Measurements from ENCODE around the gene LRRC73. TPM values are rescaled to one million over a fixed set of nuclear protein-coding genes. Genes with fewer than 3 reads are reported as not detected.

The LRRC73 gene
- total RNA-seq, 1 experiment from 2014 or later, result 0.19 TPM

DNA sequence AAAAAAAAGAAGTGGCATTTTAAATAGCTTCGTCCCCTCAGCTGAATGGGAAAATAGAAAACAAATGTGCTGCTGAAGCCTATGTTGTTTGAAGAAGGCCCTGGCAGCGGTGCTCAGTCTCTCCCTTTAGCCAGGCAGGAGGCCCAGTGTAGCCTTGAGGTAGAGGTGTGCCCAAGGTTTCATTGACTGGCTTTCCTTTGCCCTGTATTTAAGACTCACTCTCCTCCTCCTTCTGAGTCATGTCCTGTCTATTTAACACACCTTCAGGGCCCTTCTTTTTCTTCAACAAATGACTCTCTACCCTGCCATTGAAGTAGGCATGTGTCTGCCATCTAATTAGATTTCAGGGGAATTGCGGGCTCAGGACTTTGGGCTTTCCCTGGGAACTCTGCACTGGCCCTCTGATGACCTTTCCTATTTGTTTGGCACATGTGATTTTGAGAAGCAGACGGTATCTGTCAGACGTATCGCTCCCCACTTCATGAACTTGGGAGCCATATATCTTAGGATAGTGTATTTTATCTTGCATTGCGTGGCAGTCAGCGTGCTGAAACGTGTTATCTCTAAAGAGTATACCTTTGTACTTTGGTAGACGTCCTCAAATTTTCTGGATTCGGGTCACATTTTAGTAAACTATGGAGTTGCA is 28.4 kb downstream of the LRRC73 start:
- no peaks in the 10 kb centered on the region for H3K27me3 ChIP-seq (ENCODE audit: low read length)
- H3K9ac ChIP-seq (ENCODE audit: low read length), result no peak overlapping the region
- H4K20me1 ChIP-seq (ENCODE audit: insufficient read depth, low read depth, low read length), result no peaks in the 10 kb centered on the region
- H2AFZ ChIP-seq (ENCODE audit: low read length), result no peak overlapping the region
- H3K4me3 ChIP-seq (ENCODE audit: low read length), result no peak overlapping the region
- no peak overlapping the region; the same call in 1 of the 2 replicates for H3K27ac ChIP-seq (ENCODE audit: low read length)
- H3K4me2 ChIP-seq (ENCODE audit: low read depth, low read length, poor library complexity, severe bottlenecking), result no peak overlapping the region
- peaks cover 35% of the 10 kb centered on the region for H3K4me1 ChIP-seq (ENCODE audit: low read length)
- H3K79me2 ChIP-seq (ENCODE audit: low read length), result peaks cover 59% of the 10 kb centered on the region
- DNase-seq, result no peak
- H3K9me2 ChIP-seq (replicated peaks; ENCODE audit: insufficient read depth, low read length), result no peaks in the 10 kb centered on the region
- no peaks in the 10 kb centered on the region for H3K36me3 ChIP-seq (ENCODE audit: insufficient read depth, low read length)
- H3K9me3 ChIP-seq (ENCODE audit: low read length), result no peaks in the 10 kb centered on the region

DNA sequence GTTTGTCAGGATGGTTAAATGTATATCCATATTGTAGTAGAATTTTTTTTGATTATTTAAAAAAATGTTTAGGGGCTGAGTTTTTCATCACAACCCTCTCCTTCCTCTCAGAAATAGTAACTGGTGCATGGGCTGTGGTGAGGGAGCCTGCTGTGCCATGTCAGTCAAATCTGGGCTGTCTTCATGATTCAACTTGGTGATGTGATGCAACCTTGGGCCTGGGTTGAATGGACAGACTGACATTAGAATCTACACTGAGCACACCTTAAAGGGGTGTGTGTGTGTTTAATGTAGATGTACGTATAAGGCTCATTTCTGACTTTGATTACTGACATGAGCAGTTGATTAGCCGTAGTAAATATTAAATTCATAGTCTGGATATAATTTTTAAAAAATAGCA is 29.1 kb downstream of the LRRC73 start:
- no peak for DNase-seq

DNA sequence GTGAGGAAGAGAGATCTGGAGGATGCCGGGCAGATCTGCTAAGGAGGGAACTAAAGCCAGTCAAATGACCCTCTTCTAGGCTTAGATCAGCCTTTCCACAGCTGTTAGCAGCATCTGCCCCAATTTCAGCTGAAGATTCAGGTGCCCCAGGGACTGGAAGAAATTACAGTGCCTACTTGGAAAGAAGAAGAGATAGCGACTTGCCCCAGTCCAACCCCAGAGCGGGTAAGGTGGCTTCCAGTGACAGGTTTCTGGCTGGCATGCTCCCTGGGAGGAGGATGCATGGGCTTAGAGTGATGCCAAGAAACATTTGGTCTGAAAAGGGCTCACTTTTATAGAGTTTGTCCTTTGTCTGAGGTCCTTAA is 32.2 kb downstream of the LRRC73 start:
- DNase-seq, result peak; percentile 58
- H2AFZ ChIP-seq (ENCODE audit: low read length), result peak overlapping the region; percentile 49; the same call in 1 of the 2 replicates
- H3K27ac ChIP-seq (ENCODE audit: low read length), result peak overlapping the region; percentile 12; the same call in 1 of the 2 replicates

More for the DNA sequence above, 29.1 kb downstream of the LRRC73 start:
- Histone ChIP-seq H3K79me2 (ENCODE audit: low read length) (peaks cover 59% of the 10 kb centered on the region), H3K27me3 (ENCODE audit: low read length) (no peaks in the 10 kb centered on the region), H4K20me1 (ENCODE audit: insufficient read depth, low read depth, low read length) (no peaks in the 10 kb centered on the region), H3K4me3 (ENCODE audit: low read length) (no peak overlapping the region), H3K4me2 (ENCODE audit: low read depth, low read length, poor library complexity, severe bottlenecking) (no peak overlapping the region), H3K27ac (ENCODE audit: low read length) (no peak overlapping the region; the same call in 1 of the 2 replicates), H2AFZ (ENCODE audit: low read length) (no peak overlapping the region), H3K9ac (ENCODE audit: low read length) (no peak overlapping the region), H3K9me2 (replicated peaks; ENCODE audit: insufficient read depth, low read length) (no peaks in the 10 kb centered on the region), H3K9me3 (ENCODE audit: low read length) (no peaks in the 10 kb centered on the region), H3K36me3 (ENCODE audit: insufficient read depth, low read length) (no peaks in the 10 kb centered on the region), H3K4me1 (ENCODE audit: low read length) (peaks cover 35% of the 10 kb centered on the region)

DNA sequence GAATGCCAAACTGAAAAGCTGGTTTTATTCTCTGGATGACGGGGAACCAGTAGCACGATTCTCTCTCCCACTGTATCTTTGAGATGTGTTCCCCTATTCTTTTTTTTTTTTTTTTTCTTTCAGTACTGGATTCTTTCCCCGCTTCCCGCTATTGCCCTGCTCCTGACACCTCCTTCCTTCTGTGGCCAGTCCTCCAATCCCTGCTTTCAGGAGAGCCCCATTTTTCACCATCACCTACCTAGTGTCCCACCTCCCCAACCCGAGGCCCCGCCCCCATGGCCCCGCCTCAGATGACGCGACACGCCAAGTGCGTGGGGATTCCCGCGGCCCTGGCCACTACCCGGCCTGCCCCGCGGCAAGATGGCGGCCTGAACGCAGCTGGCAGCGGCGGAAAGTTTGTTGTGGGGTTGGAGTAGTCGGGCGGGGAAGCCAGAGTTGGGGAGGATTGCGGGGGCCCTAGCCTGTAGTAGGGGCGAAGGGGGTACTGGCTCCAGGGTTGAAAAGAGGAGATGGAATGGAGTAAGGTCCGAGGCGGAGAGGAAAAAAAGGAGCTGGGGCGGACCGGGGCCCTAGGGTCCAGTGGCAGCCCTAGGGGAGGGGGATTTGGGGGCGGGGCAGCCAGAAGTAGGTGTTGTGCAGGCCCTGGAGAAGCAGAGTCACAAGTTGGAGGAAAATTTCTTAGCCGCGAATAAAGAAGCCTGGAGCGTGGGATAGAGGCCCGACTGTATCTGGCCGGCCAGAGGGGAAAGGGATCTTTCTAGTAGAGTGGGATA is 32.7 kb downstream of the LRRC73 start, which contains the start of gene TJAP1:
Gene TJAP1, plus strand, starts transcription at position 336 of the 773 bp plus-strand sequence. CDS start 21,432 bp downstream, outside the sequence.
- DNase-seq, result peak; percentile 96

More for the DNA sequence above, 32.2 kb downstream of the LRRC73 start:
- Histone ChIP-seq H3K4me2 (ENCODE audit: low read depth, low read length, poor library complexity, severe bottlenecking) (peak overlapping the region; percentile 94), H3K9ac (ENCODE audit: low read length) (peak overlapping the region; percentile 81), H3K4me1 (ENCODE audit: low read length) (peaks cover 35% of the 10 kb centered on the region), H3K9me2 (replicated peaks; ENCODE audit: insufficient read depth, low read length) (no peaks in the 10 kb centered on the region), H3K36me3 (ENCODE audit: insufficient read depth, low read length) (no peaks in the 10 kb centered on the region), H3K27me3 (ENCODE audit: low read length) (no peaks in the 10 kb centered on the region), H3K9me3 (ENCODE audit: low read length) (no peaks in the 10 kb centered on the region), H3K4me3 (ENCODE audit: low read length) (peak overlapping the region; percentile 95), H3K79me2 (ENCODE audit: low read length) (peaks cover 48% of the 10 kb centered on the region), H4K20me1 (ENCODE audit: insufficient read depth, low read depth, low read length) (no peaks in the 10 kb centered on the region)

DNA sequence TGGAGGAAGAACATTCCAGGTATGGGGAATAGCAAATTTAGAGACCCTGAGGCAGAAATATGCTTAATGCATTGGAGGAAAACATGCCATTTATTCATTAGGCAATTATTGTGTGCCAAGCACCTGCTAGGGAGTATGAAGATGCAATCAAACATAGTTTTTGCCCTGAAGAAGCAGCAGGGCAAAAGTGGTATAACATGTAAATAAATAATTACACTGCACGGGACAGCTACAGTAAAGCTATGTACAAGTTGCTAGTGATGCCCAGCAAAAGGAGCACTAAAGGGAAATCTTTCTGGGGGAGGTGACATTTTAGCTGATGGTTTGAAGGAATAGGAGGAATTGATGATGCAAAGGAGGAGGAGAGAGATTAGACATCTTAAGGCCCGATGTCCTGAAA is 33.4 kb downstream of the LRRC73 start:
- no peaks in the 10 kb centered on the region for H3K9me3 ChIP-seq (ENCODE audit: low read length)
- peak overlapping the region; percentile 95 for H3K4me3 ChIP-seq (ENCODE audit: low read length)
- H3K9ac ChIP-seq (ENCODE audit: low read length), result peak overlapping the region; percentile 81
- no peaks in the 10 kb centered on the region for H3K9me2 ChIP-seq (replicated peaks; ENCODE audit: insufficient read depth, low read length)
- no peak for DNase-seq
- peak overlapping the region; percentile 94 for H3K4me2 ChIP-seq (ENCODE audit: low read depth, low read length, poor library complexity, severe bottlenecking)
- no peak overlapping the region for H3K27ac ChIP-seq (ENCODE audit: low read length)
- H2AFZ ChIP-seq (ENCODE audit: low read length), result peak overlapping the region; percentile 30
- no peaks in the 10 kb centered on the region for H4K20me1 ChIP-seq (ENCODE audit: insufficient read depth, low read depth, low read length)
- no peaks in the 10 kb centered on the region for H3K36me3 ChIP-seq (ENCODE audit: insufficient read depth, low read length)
- peaks cover 39% of the 10 kb centered on the region for H3K79me2 ChIP-seq (ENCODE audit: low read length)
- no peaks in the 10 kb centered on the region for H3K27me3 ChIP-seq (ENCODE audit: low read length)
- H3K4me1 ChIP-seq (ENCODE audit: low read length), result peaks cover 32% of the 10 kb centered on the region

More for the DNA sequence above, 32.7 kb downstream of the LRRC73 start, which contains the start of gene TJAP1:
- no peaks in the 10 kb centered on the region for H3K9me3 ChIP-seq (ENCODE audit: low read length)
- H3K79me2 ChIP-seq (ENCODE audit: low read length), result peaks cover 45% of the 10 kb centered on the region
- H3K9me2 ChIP-seq (replicated peaks; ENCODE audit: insufficient read depth, low read length), result no peaks in the 10 kb centered on the region
- peak within 1 kb of the TSS; percentile 95 for H3K4me3 ChIP-seq (ENCODE audit: low read length)
- H3K36me3 ChIP-seq (ENCODE audit: insufficient read depth, low read length), result no peaks in the 10 kb centered on the region
- H4K20me1 ChIP-seq (ENCODE audit: insufficient read depth, low read depth, low read length), result no peaks in the 10 kb centered on the region
- peak within 1 kb of the TSS; percentile 81 for H3K9ac ChIP-seq (ENCODE audit: low read length)
- peak within 1 kb of the TSS; percentile 94 for H3K4me2 ChIP-seq (ENCODE audit: low read depth, low read length, poor library complexity, severe bottlenecking)
- H3K27me3 ChIP-seq (ENCODE audit: low read length), result no peaks in the 10 kb centered on the region
- peak within 1 kb of the TSS; percentile 49 for H2AFZ ChIP-seq (ENCODE audit: low read length)
- H3K27ac ChIP-seq (ENCODE audit: low read length), result peak within 1 kb of the TSS; percentile 12; the same call in 1 of the 2 replicates
- H3K4me1 ChIP-seq (ENCODE audit: low read length), result peaks cover 35% of the 10 kb centered on the region

DNA sequence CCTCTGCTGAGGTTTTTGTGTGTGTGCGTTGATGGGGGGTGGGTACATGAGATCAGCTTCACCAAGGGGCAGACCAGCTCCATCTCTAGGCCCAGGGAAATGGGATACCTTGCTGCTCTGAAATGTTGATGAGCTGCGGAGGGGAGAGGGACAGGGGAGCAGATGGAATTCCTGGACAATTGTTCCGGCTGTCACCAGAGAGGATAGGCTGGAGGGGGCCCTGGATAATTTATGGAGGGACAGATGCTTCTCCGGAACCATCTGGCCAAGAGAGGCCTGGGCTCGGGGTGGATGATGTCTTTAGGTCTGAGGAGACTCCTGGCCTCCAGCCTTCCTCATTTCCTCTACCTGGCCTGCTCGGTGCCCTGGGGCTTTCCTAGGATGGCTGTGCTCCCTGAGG is 34.6 kb downstream of the LRRC73 start:
- Histone ChIP-seq H3K9me3 (ENCODE audit: low read length) (no peaks in the 10 kb centered on the region), H3K4me3 (ENCODE audit: low read length) (no peak overlapping the region), H4K20me1 (ENCODE audit: insufficient read depth, low read depth, low read length) (no peaks in the 10 kb centered on the region), H3K79me2 (ENCODE audit: low read length) (peaks cover 29% of the 10 kb centered on the region), H3K36me3 (ENCODE audit: insufficient read depth, low read length) (no peaks in the 10 kb centered on the region), H3K4me1 (ENCODE audit: low read length) (peaks cover 25% of the 10 kb centered on the region), H2AFZ (ENCODE audit: low read length) (no peak overlapping the region), H3K9me2 (replicated peaks; ENCODE audit: insufficient read depth, low read length) (no peaks in the 10 kb centered on the region), H3K27me3 (ENCODE audit: low read length) (no peaks in the 10 kb centered on the region), H3K27ac (ENCODE audit: low read length) (no peak overlapping the region), H3K9ac (ENCODE audit: low read length) (no peak overlapping the region), H3K4me2 (ENCODE audit: low read depth, low read length, poor library complexity, severe bottlenecking) (no peak overlapping the region)
- no peak for DNase-seq

DNA sequence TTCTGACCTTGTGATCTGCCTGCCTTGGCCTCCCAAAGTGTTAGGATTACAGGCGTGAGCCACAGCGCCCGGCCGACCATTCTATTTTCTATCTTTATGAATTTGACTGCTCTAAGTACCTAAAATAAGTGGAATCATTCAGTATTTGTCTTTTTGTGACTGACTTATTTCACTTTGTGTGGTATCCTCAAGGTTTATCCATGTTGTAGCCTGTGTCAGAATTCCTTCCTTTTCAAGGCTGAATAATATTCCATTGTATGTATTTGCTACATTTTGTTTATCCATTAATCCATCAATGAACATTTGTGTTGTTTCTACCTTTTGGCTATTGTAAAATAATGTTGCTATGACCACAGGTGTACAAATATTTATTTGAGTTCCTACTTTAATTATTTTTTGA is 37.6 kb downstream of the LRRC73 start:
- H4K20me1 ChIP-seq (ENCODE audit: insufficient read depth, low read depth, low read length), result no peaks in the 10 kb centered on the region
- H3K4me3 ChIP-seq (ENCODE audit: low read length), result no peak overlapping the region
- H2AFZ ChIP-seq (ENCODE audit: low read length), result no peak overlapping the region
- H3K79me2 ChIP-seq (ENCODE audit: low read length), result peaks cover 1% of the 10 kb centered on the region
- no peak for DNase-seq
- no peaks in the 10 kb centered on the region for H3K9me3 ChIP-seq (ENCODE audit: low read length)
- H3K36me3 ChIP-seq (ENCODE audit: insufficient read depth, low read length), result no peaks in the 10 kb centered on the region
- H3K27ac ChIP-seq (ENCODE audit: low read length), result no peak overlapping the region
- H3K9me2 ChIP-seq (replicated peaks; ENCODE audit: insufficient read depth, low read length), result no peaks in the 10 kb centered on the region
- H3K4me2 ChIP-seq (ENCODE audit: low read depth, low read length, poor library complexity, severe bottlenecking), result no peak overlapping the region
- no peak overlapping the region for H3K9ac ChIP-seq (ENCODE audit: low read length)
- H3K27me3 ChIP-seq (ENCODE audit: low read length), result no peaks in the 10 kb centered on the region
- peaks cover 6% of the 10 kb centered on the region for H3K4me1 ChIP-seq (ENCODE audit: low read length)

DNA sequence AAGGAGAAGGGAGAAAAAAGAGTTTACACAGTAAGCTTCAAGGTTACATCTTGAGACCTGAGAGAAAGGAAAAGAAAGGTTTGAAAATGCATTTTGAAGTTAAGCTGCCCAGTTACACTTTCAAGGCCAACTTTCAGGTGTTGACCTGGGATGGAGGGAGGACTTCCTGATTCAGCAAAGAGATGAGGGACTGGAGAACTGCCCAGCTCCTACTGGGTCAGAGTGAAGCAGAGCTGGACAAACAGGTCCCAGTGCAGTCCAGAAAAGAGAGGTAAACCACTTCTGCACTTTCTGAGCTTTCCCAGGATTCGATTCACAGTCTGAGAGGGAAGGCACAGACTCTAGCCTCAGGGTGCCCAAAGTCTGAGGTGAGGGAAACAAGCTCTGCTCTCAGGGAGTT is 38.7 kb downstream of the LRRC73 start:
- no peak overlapping the region for H3K9ac ChIP-seq (ENCODE audit: low read length)
- DNase-seq, result no peak
- H3K4me3 ChIP-seq (ENCODE audit: low read length), result no peak overlapping the region
- no peaks in the 10 kb centered on the region for H3K27me3 ChIP-seq (ENCODE audit: low read length)
- H3K79me2 ChIP-seq (ENCODE audit: low read length), result no peaks in the 10 kb centered on the region
- H3K27ac ChIP-seq (ENCODE audit: low read length), result no peak overlapping the region
- no peaks in the 10 kb centered on the region for H3K4me1 ChIP-seq (ENCODE audit: low read length)
- H3K9me2 ChIP-seq (replicated peaks; ENCODE audit: insufficient read depth, low read length), result no peaks in the 10 kb centered on the region
- no peaks in the 10 kb centered on the region for H3K36me3 ChIP-seq (ENCODE audit: insufficient read depth, low read length)
- H4K20me1 ChIP-seq (ENCODE audit: insufficient read depth, low read depth, low read length), result no peaks in the 10 kb centered on the region
- no peak overlapping the region for H3K4me2 ChIP-seq (ENCODE audit: low read depth, low read length, poor library complexity, severe bottlenecking)
- no peak overlapping the region for H2AFZ ChIP-seq (ENCODE audit: low read length)
- H3K9me3 ChIP-seq (ENCODE audit: low read length), result no peaks in the 10 kb centered on the region
